A673 (cell line): ENCODE data around the gene TBX1. TPM values are rescaled to one million over a fixed set of nuclear protein-coding genes. Genes with fewer than 3 reads are reported as not detected.

Source experiments
- BruUV-seq: library from RNA; stranded (reverse); fragments of 400-500 nt; replicated peaks from 2 replicates; lab custom pipeline; 2021; lab: Mats Ljungman, UMichigan
- CTCF ChIA-PET: fragments of 300-600 bp; sonication (Branson Sonifier 250); formaldehyde crosslinking; loops from one replicate; lab custom pipeline; 2022; ENCODE audit warnings: antibody characterized with exemption; lab: Charles Lee
- POLR2A ChIA-PET: fragments of 300-600 bp; sonication (Branson Sonifier 250); formaldehyde crosslinking; loops from one replicate; lab custom pipeline; 2022; ENCODE audit warnings: antibody characterized with exemption; ENCODE audit not compliant: low non-redundant PET; lab: Charles Lee
- DNase-seq: peaks from one replicate; pipeline ENCODE4 v3.0.0-alpha.2; 2015; ENCODE audit warnings: low spot score
- H3K27ac ChIP-seq: fragments of 200-600 bp; sonication (generic); 2 replicates; pipeline ENCODE4 v1.5.1; 2016; ENCODE audit warnings: mixed run types, low read depth, mild to moderate bottlenecking, mixed read lengths, antibody characterized with exemption, low read length; ENCODE audit not compliant: poor library complexity, severe bottlenecking
- H3K27me3 ChIP-seq: fragments of 200-600 bp; sonication (generic); replicated peaks from 2 replicates; pipeline ENCODE4 v1.6.1; 2017; ENCODE audit warnings: mixed run types, low read depth, mild to moderate bottlenecking, mixed read lengths, antibody characterized with exemption, low read length; ENCODE audit not compliant: insufficient read depth, poor library complexity
- H3K36me3 ChIP-seq: fragments of 200-600 bp; sonication (generic); 2 replicates; pipeline ENCODE4 v1.6.1; 2016; ENCODE audit warnings: mixed run types, mild to moderate bottlenecking, mixed read lengths, antibody characterized with exemption, low read length; ENCODE audit not compliant: insufficient read depth, poor library complexity, severe bottlenecking
- H3K4me1 ChIP-seq: fragments of 200-600 bp; sonication (generic); 2 replicates; pipeline ENCODE4 v1.6.1; 2017; ENCODE audit warnings: mixed run types, mild to moderate bottlenecking, mixed read lengths, antibody characterized with exemption, low read length; ENCODE audit not compliant: insufficient read depth, poor library complexity, severe bottlenecking
- H3K4me3 ChIP-seq: fragments of 200-600 bp; sonication (generic); 2 replicates; pipeline ENCODE4 v1.5.1; 2016; ENCODE audit warnings: low read depth, mixed run types, mild to moderate bottlenecking, mixed read lengths, low read length; ENCODE audit not compliant: poor library complexity, severe bottlenecking
- H3K9me3 ChIP-seq: fragments of 200-600 bp; sonication (generic); 2 replicates; pipeline ENCODE4 v1.6.1; 2016; ENCODE audit warnings: mixed run types, low read depth, mild to moderate bottlenecking, mixed read lengths, antibody characterized with exemption, low read length; ENCODE audit not compliant: poor library complexity, severe bottlenecking
- EZH2 ChIP-seq: fragments of 200-600 bp; sonication (generic); IDR thresholded peaks from 2 replicates; pipeline ENCODE4 v1.6.1; 2017; ENCODE audit warnings: borderline replicate concordance, low read depth, mild to moderate bottlenecking, mixed read lengths, antibody characterized with exemption, low read length; ENCODE audit not compliant: poor library complexity, severe bottlenecking
- intact Hi-C: fragments of 100-400 bp; cut with micrococcal nuclease; formaldehyde crosslinking; loops from one replicate; pipeline ENCODE4 v1.10.0; 2022; ENCODE audit not compliant: unreplicated experiment
- total RNA-seq: library from RNA; stranded (reverse); gene quantifications from 2 replicates; pipeline ENCODE4 v1.2.3, GENCODE V29; 2021
- TF ChIP-seq, protein P1 (sequence below): fragments of 300-800, 200-600 bp; sonication (generic); conservative IDR thresholded peaks from 2 replicates; pipeline ENCODE4 v1.5.1; 2017; ENCODE audit warnings: low read depth, mild to moderate bottlenecking, antibody characterized with exemption, low read length, moderate library complexity, mixed read lengths

Gene TBX1
- total RNA-seq, 1 experiment from 2014 or later, result 3.6 TPM

GRCh38 chr22:19753996-19754700, 6.4 kb upstream of the TBX1 start:
- no peaks in the 10 kb centered on the region for H3K36me3 ChIP-seq
- no TSS peak for BruUV-seq
- peaks cover 43% of the 10 kb centered on the region for H3K27me3 ChIP-seq
- CTCF ChIA-PET, result no interaction called here
- POLR2A ChIA-PET, result no interaction called here
- intact Hi-C loops, result no loop called here
- no peak overlapping the region for H3K4me3 ChIP-seq
- DNase-seq, result no peak
- TF ChIP-seq EZH2, result no peak
- TF ChIP-seq, protein P1, sequence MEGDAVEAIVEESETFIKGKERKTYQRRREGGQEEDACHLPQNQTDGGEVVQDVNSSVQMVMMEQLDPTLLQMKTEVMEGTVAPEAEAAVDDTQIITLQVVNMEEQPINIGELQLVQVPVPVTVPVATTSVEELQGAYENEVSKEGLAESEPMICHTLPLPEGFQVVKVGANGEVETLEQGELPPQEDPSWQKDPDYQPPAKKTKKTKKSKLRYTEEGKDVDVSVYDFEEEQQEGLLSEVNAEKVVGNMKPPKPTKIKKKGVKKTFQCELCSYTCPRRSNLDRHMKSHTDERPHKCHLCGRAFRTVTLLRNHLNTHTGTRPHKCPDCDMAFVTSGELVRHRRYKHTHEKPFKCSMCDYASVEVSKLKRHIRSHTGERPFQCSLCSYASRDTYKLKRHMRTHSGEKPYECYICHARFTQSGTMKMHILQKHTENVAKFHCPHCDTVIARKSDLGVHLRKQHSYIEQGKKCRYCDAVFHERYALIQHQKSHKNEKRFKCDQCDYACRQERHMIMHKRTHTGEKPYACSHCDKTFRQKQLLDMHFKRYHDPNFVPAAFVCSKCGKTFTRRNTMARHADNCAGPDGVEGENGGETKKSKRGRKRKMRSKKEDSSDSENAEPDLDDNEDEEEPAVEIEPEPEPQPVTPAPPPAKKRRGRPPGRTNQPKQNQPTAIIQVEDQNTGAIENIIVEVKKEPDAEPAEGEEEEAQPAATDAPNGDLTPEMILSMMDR, result no peak
- no peaks in the 10 kb centered on the region for H3K9me3 ChIP-seq
- H3K4me1 ChIP-seq, result peaks cover 10% of the 10 kb centered on the region
- no peak overlapping the region for H3K27ac ChIP-seq

GRCh38 chr22:19754701-19755144, 5.9 kb upstream of the TBX1 start:
- no peak overlapping the region for H3K4me3 ChIP-seq
- peaks cover 49% of the 10 kb centered on the region for H3K27me3 ChIP-seq
- CTCF ChIA-PET, result no interaction called here
- intact Hi-C loops, result no loop called here
- no peak for DNase-seq
- POLR2A ChIA-PET, result no interaction called here
- TF ChIP-seq, protein P1, result no peak
- no peak for TF ChIP-seq EZH2
- no TSS peak for BruUV-seq
- H3K4me1 ChIP-seq, result peaks cover 14% of the 10 kb centered on the region
- H3K27ac ChIP-seq, result no peak overlapping the region
- no peaks in the 10 kb centered on the region for H3K36me3 ChIP-seq
- no peaks in the 10 kb centered on the region for H3K9me3 ChIP-seq

GRCh38 chr22:19755145-19755710, 5.3 kb upstream of the TBX1 start:
- Histone ChIP-seq H3K36me3 (no peaks in the 10 kb centered on the region), H3K4me3 (no peak overlapping the region), H3K27me3 (peaks cover 54% of the 10 kb centered on the region), H3K9me3 (no peaks in the 10 kb centered on the region), H3K4me1 (peaks cover 15% of the 10 kb centered on the region), H3K27ac (no peak overlapping the region)
- BruUV-seq, result no TSS peak
- no peak for DNase-seq
- ChIA-PET POLR2A (no interaction called here), CTCF (no interaction called here)
- intact Hi-C loops, result no loop called here
- TF ChIP-seq, protein P1, result no peak
- no peak for TF ChIP-seq EZH2
